Measurements from ENCODE around the gene RALGAPA2.

RALGAPA2 gene

GRCh38 chr20:20629556-20630188, 82.8 kb downstream of the RALGAPA2 start:
- TF ChIP-seq CTCF (IDR thresholded peaks at IDR 0.05) (no peak), ZFX (IDR thresholded peaks at IDR 0.05; ENCODE audit: borderline replicate concordance) (no peak)
- H3K27ac ChIP-seq = no peak overlapping the region

DNA sequence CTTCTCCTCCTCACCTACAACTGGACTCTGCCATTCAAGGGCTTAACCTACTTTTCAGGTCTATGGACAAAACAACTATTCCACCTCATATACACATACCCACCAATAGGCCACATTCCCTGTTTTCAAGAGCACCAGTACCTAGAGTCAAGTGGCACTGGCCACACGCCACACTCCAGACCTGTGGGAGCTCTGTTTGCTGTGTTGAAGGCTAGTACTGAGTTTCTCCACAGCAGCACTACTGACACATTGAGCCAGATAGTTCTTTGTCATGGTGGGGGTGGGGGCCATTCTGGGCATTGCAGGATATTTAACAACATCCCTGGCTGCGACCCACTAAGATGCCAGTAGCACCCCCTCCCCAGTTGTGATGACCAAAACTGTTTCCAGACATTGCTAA, 84.1 kb downstream of the RALGAPA2 start:
- no peak for TF ChIP-seq ZFX (IDR thresholded peaks at IDR 0.05; ENCODE audit: borderline replicate concordance)
- TF ChIP-seq CTCF (IDR thresholded peaks at IDR 0.05) = no peak
- no peak overlapping the region for H3K27ac ChIP-seq

DNA sequence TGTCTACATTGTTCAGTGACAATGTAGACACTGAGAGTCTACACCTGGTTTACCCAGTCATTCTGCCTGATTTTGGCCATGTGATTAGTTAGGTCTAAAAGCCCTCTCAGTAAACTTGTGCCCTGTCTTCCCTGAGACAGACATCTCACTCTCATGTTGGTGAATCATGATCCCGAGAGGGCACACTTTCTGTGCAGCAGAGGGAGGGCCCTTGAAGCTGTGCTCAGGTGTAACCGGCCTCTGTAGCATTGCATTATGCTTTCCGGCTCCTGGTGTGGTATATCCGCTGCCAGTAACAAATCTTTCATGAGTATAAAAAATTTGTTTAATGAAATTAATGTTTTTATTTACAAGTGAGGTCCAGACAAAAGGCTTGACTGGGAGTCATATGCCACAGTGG, 85.0 kb downstream of the RALGAPA2 start:
- H3K27ac ChIP-seq = no peak overlapping the region
- TF ChIP-seq CTCF (IDR thresholded peaks at IDR 0.05) (no peak), ZFX (IDR thresholded peaks at IDR 0.05; ENCODE audit: borderline replicate concordance) (no peak)

- H3K27ac ChIP-seq = no peak overlapping the region
- no peak for TF ChIP-seq CTCF (IDR thresholded peaks at IDR 0.05)
- no peak for TF ChIP-seq ZFX (IDR thresholded peaks at IDR 0.05; ENCODE audit: borderline replicate concordance)
Measured at GRCh38 chr20:20624914-20625313, 87.5 kb downstream of the RALGAPA2 start.

GRCh38 chr20:20621195-20621594, 91.2 kb downstream of the RALGAPA2 start:
- H3K27ac ChIP-seq = no peak overlapping the region
- TF ChIP-seq CTCF (IDR thresholded peaks at IDR 0.05) (no peak), ZFX (IDR thresholded peaks at IDR 0.05; ENCODE audit: borderline replicate concordance) (no peak)

DNA sequence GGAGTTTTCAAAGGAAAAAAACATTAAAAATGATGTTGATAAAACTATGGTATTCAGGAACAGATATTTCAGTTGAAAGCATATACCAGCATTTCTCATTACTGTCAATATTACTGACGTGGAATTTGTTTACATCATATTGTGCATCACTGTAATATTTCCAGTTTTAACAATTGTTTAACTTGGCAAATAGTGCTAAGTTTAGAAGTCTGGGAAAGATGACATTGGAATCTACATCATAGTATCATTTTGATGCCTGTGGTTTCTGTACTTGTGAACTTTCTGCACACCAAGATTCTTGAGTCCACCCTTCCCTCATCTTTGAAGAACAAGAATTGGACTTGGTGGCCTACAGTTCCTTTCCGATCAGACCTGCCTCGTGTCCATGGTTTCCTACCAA, 98.1 kb downstream of the RALGAPA2 start:
- no peak overlapping the region for H3K27ac ChIP-seq
- TF ChIP-seq ZFX (IDR thresholded peaks at IDR 0.05; ENCODE audit: borderline replicate concordance) (no peak), CTCF (IDR thresholded peaks at IDR 0.05) (no peak)

DNA sequence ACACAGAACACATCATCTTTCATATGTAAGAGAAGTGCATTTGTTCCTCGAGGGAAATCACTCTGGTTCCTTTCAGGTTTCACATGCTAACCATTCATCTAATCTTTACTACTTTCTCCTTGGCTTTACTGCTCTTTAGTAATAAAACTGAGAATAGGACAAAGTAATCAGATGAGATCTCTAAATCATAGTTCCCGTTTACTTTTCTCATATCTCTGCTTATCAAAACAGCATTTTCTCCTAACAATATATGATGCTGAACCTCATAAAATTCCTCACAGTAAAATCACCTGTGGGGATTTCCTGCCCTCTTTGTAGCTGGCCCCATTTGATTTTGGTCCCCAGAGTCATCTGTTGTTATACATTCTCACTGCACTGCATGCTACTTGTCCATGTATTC, 100.2 kb downstream of the RALGAPA2 start:
- TF ChIP-seq ZFX (IDR thresholded peaks at IDR 0.05; ENCODE audit: borderline replicate concordance) = no peak
- TF ChIP-seq CTCF (IDR thresholded peaks at IDR 0.05) = no peak
- H3K27ac ChIP-seq = no peak overlapping the region
